HAP-1 (cell line): ENCODE data around the gene RAI1.

Source experiments
- DNase-seq, 2 experiments: peaks; one replicate each; pipeline ENCODE4 v3.0.0-alpha.2; 2016 to 2020; ENCODE audit warnings: low spot score in 2 of 2
- H3K27me3 ChIP-seq: fragments of 250-450 bp; sonication (Bioruptor Pico); 2 replicates; pipeline ENCODE4 v1.5.1; 2020; ENCODE audit warnings: low read depth, mild to moderate bottlenecking, moderate library complexity
- H3K36me3 ChIP-seq: fragments of 250-450 bp; sonication (Bioruptor Pico); replicated peaks from 2 replicates; pipeline ENCODE4 v1.5.1; 2020; ENCODE audit warnings: mild to moderate bottlenecking
- H3K4me1 ChIP-seq: fragments of 250-450 bp; sonication (Bioruptor Pico); 2 replicates; pipeline ENCODE4 v1.5.1; 2020; ENCODE audit warnings: mild to moderate bottlenecking
- H3K4me3 ChIP-seq: fragments of 250-450 bp; sonication (Bioruptor Pico); 2 replicates; pipeline ENCODE4 v1.5.1; 2020; ENCODE audit warnings: mild to moderate bottlenecking, moderate library complexity
- H3K9me3 ChIP-seq: fragments of 250-450 bp; sonication (Bioruptor Pico); 2 replicates; pipeline ENCODE4 v1.5.1; 2020; ENCODE audit warnings: mild to moderate bottlenecking, moderate library complexity
- in situ Hi-C: fragments of 300-500 bp; cut with MboI; formaldehyde crosslinking; loops from 3 replicates; pipeline ENCODE4 v1.14.3; 2020; ENCODE audit warnings: low sequenced_read_pairs, inconsistent platforms, mixed read lengths

RAI1 gene

DNA sequence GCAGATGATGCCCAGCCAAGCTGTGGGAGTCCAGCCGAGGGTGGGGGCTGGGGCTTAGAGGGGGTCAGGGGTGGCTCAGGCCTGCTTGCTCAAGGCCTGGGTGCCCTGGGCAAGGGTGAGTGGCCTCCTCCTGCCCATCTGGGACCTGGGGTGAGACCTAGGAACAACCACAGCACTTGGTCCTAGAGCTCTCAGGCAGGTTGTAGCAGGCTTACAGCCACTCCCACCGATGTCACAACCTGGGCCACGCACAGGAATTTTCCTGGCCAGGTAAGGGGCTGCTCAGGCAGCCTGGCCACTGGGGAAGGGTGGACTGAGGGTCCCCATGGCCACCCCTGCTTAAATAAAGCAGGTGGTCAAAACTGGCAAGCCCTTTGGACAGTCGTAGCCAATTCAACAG is 161.8 kb downstream of the RAI1 start:
- no peak for DNase-seq
- Histone ChIP-seq H3K4me3 (no peak overlapping the region), H3K36me3 (no peaks in the 10 kb centered on the region), H3K4me1 (peaks cover 27% of the 10 kb centered on the region), H3K9me3 (no peaks in the 10 kb centered on the region), H3K27me3 (no peaks in the 10 kb centered on the region)
- in situ Hi-C loops = no loop called here

DNA sequence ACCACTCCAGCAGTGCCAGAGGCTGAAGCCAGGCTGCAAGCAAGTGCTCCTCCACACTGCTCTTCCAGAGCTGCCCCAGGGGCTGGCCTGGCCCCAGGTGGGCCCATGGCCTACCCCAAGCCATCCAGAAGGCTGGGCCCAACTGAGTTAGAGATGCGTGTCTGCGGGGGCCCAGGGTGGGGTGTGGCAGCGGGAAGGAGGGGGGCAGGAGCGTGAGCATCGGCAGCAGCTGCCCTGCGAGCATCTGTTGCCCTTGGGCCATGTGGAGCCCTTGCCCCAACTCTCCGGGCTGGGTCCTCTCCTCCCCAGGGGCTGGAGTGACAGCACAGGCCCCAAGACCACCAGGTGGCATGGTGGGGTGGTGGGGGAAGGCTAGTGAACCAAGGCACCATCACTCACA is 162.8 kb downstream of the RAI1 start:
- in situ Hi-C loops = no loop called here
- H3K27me3 ChIP-seq = no peaks in the 10 kb centered on the region
- H3K36me3 ChIP-seq = no peaks in the 10 kb centered on the region
- peaks cover 17% of the 10 kb centered on the region for H3K4me1 ChIP-seq
- no peaks in the 10 kb centered on the region for H3K9me3 ChIP-seq
- DNase-seq = no peak
- H3K4me3 ChIP-seq = no peak overlapping the region

DNA sequence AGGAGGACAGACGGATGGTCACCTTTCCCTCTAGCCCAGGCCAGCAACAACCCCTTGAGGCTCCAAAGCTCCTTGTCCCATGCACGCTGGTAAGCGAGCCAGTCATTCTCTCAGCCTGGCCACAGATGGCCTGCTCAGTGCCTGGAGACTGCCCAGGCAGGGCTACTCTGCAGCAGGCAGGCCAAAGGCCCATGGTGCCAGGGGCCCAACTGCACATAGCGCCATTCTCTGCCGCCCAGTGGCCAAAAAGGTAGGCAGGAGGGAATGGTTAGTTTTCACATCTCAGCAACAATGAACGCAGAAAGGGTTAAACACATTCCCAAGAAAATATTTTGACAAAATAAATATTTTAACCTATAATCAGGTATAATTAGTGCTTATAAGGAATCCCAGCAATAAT is 163.2 kb downstream of the RAI1 start:
- H3K27me3 ChIP-seq = no peaks in the 10 kb centered on the region
- peaks cover 13% of the 10 kb centered on the region for H3K4me1 ChIP-seq
- no peak overlapping the region for H3K4me3 ChIP-seq
- no peak for DNase-seq
- no peaks in the 10 kb centered on the region for H3K36me3 ChIP-seq
- in situ Hi-C loops = no loop called here
- no peaks in the 10 kb centered on the region for H3K9me3 ChIP-seq

DNA sequence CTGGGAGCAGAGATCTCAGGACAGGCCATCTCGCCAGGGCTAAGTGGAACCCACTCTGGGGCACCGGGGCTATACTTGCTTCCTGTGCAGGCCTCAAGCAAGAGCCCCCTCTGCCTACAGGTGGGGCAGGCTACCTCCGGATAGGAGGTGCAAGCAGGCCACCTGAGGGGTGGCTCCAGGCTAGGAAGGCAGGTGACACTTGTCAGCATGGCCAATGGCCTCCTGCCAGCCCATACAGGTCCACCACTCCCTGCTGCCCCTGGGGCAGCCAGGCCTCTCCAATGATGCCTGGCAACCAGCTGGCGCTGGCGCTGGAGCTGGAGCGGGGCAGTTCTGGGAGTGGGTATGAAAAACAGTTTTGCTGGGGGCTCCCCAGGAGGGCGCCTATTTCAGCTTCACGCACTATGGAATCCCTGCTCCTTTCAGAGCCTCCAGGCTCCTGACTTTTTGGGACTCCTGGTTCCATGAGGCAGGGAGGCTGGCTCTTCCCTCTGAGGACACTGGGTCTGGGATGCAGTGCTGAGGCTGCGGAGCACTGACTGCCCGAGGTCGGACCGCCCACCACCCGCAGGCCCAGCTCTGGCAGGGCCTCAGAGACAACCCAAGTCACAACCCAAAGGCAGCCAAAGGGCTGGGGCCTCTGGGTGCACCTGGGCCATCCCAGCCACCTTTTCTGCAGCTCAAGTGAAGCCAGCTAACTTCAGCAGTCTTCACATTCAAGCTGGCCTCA is 164.0 kb downstream of the RAI1 start:
- in situ Hi-C loops = no loop called here
- Histone ChIP-seq H3K4me1 (peaks cover 13% of the 10 kb centered on the region), H3K4me3 (no peak overlapping the region), H3K27me3 (no peaks in the 10 kb centered on the region), H3K9me3 (no peaks in the 10 kb centered on the region), H3K36me3 (no peaks in the 10 kb centered on the region)
- DNase-seq = no peak

DNA sequence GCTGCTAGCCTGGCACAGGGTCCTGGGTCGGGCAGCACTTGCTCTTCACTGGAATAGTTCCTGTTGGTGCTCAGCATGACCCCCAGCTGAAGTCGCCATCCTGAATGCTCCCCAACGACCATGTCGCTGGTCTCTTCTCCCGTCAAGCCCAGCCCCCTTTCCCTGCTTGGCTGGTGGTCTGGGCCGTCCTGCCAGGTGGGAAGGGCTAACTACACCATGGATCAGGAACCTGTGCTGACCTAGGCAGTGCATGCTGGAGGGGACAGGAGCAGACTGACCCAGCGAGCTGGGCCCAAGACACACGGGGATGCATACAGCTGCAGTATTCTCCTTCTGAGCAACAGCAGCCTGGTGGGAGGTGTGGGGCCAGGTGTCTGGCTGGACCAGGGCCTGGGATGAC is 164.7 kb downstream of the RAI1 start:
- no peak for DNase-seq
- Histone ChIP-seq H3K4me1 (peaks cover 7% of the 10 kb centered on the region), H3K36me3 (no peaks in the 10 kb centered on the region), H3K9me3 (no peaks in the 10 kb centered on the region), H3K27me3 (no peaks in the 10 kb centered on the region), H3K4me3 (no peak overlapping the region)
- in situ Hi-C loops = no loop called here

DNA sequence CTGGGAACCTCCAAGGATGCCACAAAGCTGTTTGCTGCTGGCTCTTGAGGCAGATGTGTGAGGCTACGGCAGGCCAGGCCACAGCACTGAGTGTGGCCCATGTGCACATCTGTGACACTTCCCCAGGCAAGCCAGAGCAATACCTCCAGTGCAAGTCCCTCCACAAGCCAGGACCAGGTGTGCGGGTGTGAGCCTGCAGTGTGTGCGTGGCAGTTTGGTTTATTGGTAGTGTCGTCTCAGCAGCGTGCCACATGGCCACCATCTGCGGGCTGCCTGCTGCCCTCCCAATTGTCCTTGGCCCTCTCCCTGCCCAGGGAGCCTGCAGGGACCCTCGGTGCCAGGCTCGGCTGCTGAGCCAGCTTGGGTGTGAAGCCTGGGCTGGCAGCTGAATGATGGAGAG is 165.4 kb downstream of the RAI1 start:
- peaks cover 5% of the 10 kb centered on the region; the same call in 1 of the 2 replicates for H3K4me1 ChIP-seq
- no peaks in the 10 kb centered on the region for H3K9me3 ChIP-seq
- in situ Hi-C loops = no loop called here
- H3K4me3 ChIP-seq = no peak overlapping the region
- H3K27me3 ChIP-seq = no peaks in the 10 kb centered on the region
- H3K36me3 ChIP-seq = no peaks in the 10 kb centered on the region
- no peak for DNase-seq

DNA sequence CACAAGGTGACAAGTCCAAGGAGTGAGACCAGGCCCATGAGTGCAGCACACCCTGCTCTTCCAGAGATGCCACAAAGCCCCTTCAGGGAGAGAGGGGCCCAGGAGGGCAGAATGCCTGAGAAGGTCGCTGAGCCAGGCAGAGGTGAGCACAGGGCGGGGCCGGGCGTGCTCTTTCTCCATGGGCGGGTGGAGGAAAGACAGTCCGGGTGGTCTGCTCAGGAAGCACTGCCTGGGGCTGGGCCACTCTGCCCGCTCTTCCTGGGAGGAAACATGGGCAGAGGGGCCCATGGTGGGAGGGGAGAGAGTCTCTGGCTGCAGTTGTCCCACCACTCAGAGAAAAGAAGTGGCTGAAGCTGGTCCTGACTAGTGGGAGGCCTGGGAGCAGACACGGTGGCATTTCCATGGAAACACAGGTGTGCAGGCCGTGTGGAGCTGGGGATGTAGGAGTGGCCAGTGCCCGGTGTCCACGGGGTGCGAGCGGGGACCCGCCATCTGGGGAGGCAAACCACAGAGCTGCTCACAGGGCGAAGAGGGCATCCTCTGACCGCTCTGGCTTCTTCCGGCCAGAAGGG is 165.9 kb downstream of the RAI1 start:
- in situ Hi-C loops = no loop called here
- no peaks in the 10 kb centered on the region for H3K27me3 ChIP-seq
- H3K4me3 ChIP-seq = no peak overlapping the region
- no peak for DNase-seq
- H3K4me1 ChIP-seq = peaks cover 5% of the 10 kb centered on the region; the same call in 1 of the 2 replicates
- H3K9me3 ChIP-seq = no peaks in the 10 kb centered on the region
- H3K36me3 ChIP-seq = no peaks in the 10 kb centered on the region

DNA sequence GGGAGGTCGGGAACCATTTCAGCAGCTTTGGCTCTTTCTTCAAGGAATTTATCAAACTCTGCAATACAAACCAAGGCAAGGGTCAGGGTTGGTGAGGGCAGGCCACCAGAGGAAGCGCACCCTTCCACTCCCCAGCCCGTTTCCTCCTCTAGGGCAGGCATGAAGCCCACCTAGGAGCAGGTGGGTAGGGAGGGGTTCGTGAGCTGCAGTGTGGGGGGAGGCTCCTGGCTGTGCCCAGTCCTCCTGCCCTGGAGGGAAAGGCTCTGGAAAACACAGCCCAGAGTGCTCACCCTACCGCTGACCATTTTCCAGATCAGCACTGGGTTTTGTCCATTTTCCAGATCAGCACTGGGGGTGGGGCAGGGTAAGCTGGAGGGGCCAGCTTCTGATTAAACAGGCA is 166.5 kb downstream of the RAI1 start:
- no peak overlapping the region for H3K4me3 ChIP-seq
- no peak for DNase-seq
- H3K9me3 ChIP-seq = no peaks in the 10 kb centered on the region
- H3K36me3 ChIP-seq = no peaks in the 10 kb centered on the region
- peaks cover 5% of the 10 kb centered on the region; the same call in 1 of the 2 replicates for H3K4me1 ChIP-seq
- H3K27me3 ChIP-seq = no peaks in the 10 kb centered on the region
- in situ Hi-C loops = no loop called here

DNA sequence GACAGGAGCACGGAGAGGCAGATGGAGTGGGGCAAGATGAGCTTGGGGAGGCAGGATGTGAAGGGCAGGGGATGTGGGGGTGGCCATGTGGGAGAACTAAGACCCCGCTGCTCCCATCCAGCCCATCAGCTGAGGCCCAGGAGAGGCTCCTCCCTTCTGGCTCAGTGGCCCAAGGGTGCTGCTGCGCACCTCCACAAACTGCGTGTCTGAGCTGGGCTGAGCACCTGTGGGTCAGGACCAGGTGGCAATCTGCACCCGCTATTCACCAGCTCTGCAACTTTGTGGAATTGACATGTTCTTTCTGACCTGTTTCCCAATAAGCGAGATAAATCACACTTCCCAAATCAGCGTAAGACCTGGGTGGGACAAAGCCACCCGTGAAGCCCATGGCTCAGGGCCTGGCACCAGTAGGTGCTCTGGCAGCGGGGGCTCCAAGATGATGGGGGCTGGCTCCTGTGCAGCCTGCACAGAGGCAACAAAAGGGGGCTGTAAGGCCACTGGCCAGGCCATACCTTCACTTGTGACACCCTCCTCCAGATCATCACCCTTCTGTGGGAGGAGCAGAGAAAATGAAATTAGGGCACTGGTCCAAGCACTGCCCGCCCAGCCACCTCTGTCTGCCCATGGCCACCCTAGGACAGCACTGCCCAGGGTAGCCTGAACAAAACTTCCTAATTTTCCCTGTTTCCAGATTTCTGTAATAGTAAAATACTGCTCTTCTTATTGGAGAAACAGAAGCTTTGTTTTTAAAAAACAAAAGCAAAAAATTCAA is 167.2 kb downstream of the RAI1 start:
- peaks cover 8% of the 10 kb centered on the region; the same call in 1 of the 2 replicates for H3K4me1 ChIP-seq
- no peaks in the 10 kb centered on the region for H3K27me3 ChIP-seq
- no peaks in the 10 kb centered on the region for H3K36me3 ChIP-seq
- no peak overlapping the region for H3K4me3 ChIP-seq
- no peaks in the 10 kb centered on the region for H3K9me3 ChIP-seq
- in situ Hi-C loops = no loop called here
- no peak for DNase-seq

DNA sequence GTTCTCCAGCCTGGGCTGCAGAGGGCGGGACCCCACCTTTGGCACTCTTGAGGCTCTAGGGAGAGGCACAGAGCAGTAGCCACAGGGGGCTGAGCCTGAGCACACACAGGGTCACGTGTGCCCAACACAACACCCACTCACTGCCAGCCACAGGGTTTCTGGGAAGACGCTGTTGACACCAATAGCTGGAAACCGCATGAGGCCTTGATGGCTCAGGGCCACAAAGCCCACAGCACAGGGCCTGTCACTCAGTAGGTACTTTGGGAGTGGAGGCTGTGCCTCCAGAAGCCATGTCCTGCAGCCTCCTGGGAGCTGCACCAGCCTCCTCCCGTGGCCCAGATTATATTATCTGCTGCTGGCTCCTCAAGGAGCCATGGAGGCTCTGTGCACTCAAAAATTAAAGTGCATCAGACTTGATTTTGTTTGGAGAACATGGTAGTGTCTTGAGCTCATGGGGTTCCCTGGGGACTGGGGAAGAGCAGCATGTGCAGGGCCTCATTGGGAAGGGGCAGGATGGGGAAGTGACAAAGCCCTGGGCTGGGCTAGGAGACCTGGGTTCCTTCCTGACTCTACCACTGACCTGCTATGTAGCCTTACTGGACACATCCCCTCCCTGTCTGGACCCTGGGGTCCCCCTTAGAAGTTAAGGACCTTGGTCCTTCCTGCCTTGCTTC is 168.0 kb downstream of the RAI1 start:
- H3K9me3 ChIP-seq = no peaks in the 10 kb centered on the region

DNA sequence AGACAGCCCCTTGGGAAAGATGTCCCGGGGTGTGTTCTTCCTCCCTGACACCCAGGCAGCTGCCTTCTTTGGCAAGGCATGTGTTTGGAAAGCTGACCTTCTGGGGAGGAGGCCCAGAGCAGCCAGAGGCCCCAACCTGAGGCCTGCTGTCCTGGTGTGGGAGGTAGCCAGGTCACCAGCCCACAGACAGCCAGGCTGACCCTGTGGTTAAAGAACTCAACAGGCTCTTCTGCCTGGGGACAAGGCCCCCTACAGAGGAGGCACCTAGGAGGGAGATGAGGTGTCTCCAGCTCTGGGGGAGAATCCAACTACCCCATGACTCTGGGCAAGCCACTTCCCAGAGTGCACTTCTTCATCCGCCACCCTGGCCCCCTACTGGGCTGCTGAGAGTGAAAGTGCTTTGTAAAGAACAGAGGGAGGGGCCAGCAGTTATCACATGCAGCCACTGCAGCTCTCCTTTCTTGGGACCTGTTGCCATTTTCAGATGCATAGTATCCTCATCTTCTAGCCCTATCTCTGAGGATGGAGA is 168.7 kb downstream of the RAI1 start:
- peak; percentile 28 to 69 for DNase-seq

More for the DNA sequence above, 168.0 kb downstream of the RAI1 start:
- DNase-seq = no peak
- peaks cover 9% of the 10 kb centered on the region; the same call in 1 of the 2 replicates for H3K4me1 ChIP-seq
- in situ Hi-C loops = no loop called here
- H3K4me3 ChIP-seq = no peak overlapping the region
- no peaks in the 10 kb centered on the region for H3K27me3 ChIP-seq
- H3K36me3 ChIP-seq = no peaks in the 10 kb centered on the region

DNA sequence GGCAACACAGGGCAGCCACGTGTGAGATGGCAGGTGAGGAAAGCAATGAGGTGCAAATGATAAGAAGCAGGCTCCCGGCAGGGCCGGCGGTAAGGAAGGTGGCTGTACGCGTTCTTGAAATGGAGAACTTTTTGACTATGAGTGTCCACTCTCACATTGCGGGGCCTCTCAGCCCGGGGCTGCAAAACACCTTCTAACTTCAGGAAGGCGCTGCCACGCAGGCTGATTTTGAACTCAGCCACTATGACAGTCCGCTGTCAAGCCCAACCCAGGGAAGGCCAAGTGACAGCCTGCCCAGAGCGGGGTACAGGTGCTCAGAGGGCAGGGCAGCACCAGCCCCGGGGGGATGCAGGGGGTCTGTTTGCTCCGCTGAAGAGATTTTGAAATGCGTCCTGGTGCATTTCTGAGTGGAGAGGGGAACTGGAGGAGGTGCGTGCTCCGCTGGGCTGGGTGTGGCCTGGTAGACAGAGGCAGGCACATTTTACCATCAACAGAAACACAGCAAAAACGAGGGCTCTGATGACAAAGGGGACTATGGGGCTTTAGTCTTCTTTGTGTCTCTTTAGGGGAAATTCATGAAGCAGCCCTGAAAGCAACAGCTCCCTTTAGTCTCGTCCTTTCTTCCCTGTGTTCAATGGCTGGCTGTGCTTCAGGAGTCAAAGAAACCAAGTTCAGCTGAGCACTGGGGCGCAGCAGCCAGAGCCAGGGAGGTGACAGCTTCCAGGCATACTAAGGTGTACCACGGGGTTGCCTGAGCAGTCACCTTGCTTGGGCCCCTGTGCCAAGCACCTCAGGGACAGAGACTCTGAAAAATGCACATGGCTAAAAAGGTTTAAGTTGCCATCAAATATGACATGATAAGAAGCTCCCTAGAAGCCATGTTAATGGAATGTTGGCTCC is 170.1 kb downstream of the RAI1 start:
- H3K27me3 ChIP-seq = no peaks in the 10 kb centered on the region
- no peak overlapping the region for H3K4me3 ChIP-seq
- no peaks in the 10 kb centered on the region for H3K36me3 ChIP-seq
- DNase-seq = no peak
- H3K9me3 ChIP-seq = no peaks in the 10 kb centered on the region
- peaks cover 9% of the 10 kb centered on the region; the same call in 1 of the 2 replicates for H3K4me1 ChIP-seq
- in situ Hi-C loops = no loop called here

More for the DNA sequence above, 168.7 kb downstream of the RAI1 start:
- H3K36me3 ChIP-seq = no peaks in the 10 kb centered on the region
- H3K4me1 ChIP-seq = peaks cover 9% of the 10 kb centered on the region; the same call in 1 of the 2 replicates
- no peak overlapping the region for H3K4me3 ChIP-seq
- in situ Hi-C loops = no loop called here
- H3K27me3 ChIP-seq = no peaks in the 10 kb centered on the region
- H3K9me3 ChIP-seq = no peaks in the 10 kb centered on the region

DNA sequence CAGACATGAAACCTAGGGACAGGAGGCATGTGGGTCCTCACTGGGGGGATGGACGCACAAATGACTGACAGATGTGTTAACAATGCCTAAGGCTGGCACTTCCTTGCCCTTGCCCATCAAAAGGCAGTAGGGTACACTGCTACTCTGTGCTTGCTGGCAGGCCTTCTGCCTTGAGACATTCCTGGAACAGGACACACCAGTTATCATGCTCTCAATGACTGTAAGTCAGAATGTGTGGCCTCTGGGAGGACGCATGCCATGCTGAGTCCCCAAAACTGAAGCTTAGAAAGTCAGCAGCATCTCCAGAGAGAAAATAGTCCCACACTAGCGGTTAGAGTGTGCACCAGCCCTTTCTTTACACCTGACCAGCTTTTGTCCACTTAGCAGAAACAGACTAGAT is 171.7 kb downstream of the RAI1 start:
- H3K36me3 ChIP-seq = no peaks in the 10 kb centered on the region
- H3K4me1 ChIP-seq = peaks cover 9% of the 10 kb centered on the region; the same call in 1 of the 2 replicates
- in situ Hi-C loops = no loop called here

More for the DNA sequence above, 171.7 kb downstream of the RAI1 start:
- no peak for DNase-seq
- H3K9me3 ChIP-seq = no peaks in the 10 kb centered on the region
- no peaks in the 10 kb centered on the region for H3K27me3 ChIP-seq
- H3K4me3 ChIP-seq = no peak overlapping the region
